GM19240 (cell line): ENCODE data around the gene ACD.

Experiments
- DNase-seq: peaks from one replicate; pipeline ENCODE4 v3.0.0; 2011; ENCODE audit warnings: low spot score; ENCODE audit not compliant: insufficient read length

Gene ACD

GRCh38 chr16:67676516-67676915 lies 16.5 kb upstream of the ACD start:
- DNase-seq, result no peak

GRCh38 chr16:67675999-67676398 lies 15.9 kb upstream of the ACD start:
- DNase-seq, result no peak

- no peak for DNase-seq
These were observed 15.5 kb upstream of the ACD start for GRCh38 chr16:67675579-67675935.

- no peak for DNase-seq
These were observed 15.0 kb upstream of the ACD start for GRCh38 chr16:67674851-67675578.

GRCh38 chr16:67673712-67674580 lies 13.9 kb upstream of the ACD start:
- DNase-seq, result no peak

GRCh38 chr16:67672739-67673662 lies 12.9 kb upstream of the ACD start:
- no peak for DNase-seq

GRCh38 chr16:67672306-67672705 lies 12.2 kb upstream of the ACD start:
- DNase-seq, result no peak

GRCh38 chr16:67669499-67670101 lies 9.5 kb upstream of the ACD start:
- DNase-seq, result no peak

- DNase-seq, result no peak
These were observed 8.6 kb upstream of the ACD start for GRCh38 chr16:67668495-67669157.

- DNase-seq, result peak; percentile 96
These were observed 7.9 kb upstream of the ACD start for GRCh38 chr16:67667817-67668494.

GRCh38 chr16:67667453-67667816 lies 7.4 kb upstream of the ACD start:
- no peak for DNase-seq

- peak; percentile 88 for DNase-seq
These were observed 6.7 kb upstream of the ACD start, which contains the start of the genes C16orf86 and ENKD1 for GRCh38 chr16:67666559-67667452. C16orf86 (plus strand) TSS chr16:67666814; CDS start chr16:67666971, 157 bp downstream. ENKD1 (minus strand) TSS chr16:67666750; CDS start chr16:67666442, 308 bp downstream.

GRCh38 chr16:67666032-67666551 lies 6.0 kb upstream of the ACD start:
- no peak for DNase-seq

- no peak for DNase-seq
These were observed 5.5 kb upstream of the ACD start for GRCh38 chr16:67665598-67665997.

GRCh38 chr16:67664871-67665270 lies 4.8 kb upstream of the ACD start:
- no peak for DNase-seq

- DNase-seq, result no peak
These were observed 4.2 kb upstream of the ACD start for GRCh38 chr16:67664258-67664657.

- DNase-seq, result no peak
These were observed 3.8 kb upstream of the ACD start for GRCh38 chr16:67663877-67664222.

- no peak for DNase-seq
These were observed 3.3 kb upstream of the ACD start for GRCh38 chr16:67663151-67663876.
